ENCODE measurements around the gene TREH. TPM values are rescaled to one million over a fixed set of nuclear protein-coding genes. Genes with fewer than 3 reads are reported as not detected.
A peak's percentile ranks its signal among the peaks of the same experiment; 100 is the strongest.

The TREH gene
- total and polyA plus RNA-seq, 2 experiments from 2014 or later = 0.36 TPM; not detected in 1

DNA sequence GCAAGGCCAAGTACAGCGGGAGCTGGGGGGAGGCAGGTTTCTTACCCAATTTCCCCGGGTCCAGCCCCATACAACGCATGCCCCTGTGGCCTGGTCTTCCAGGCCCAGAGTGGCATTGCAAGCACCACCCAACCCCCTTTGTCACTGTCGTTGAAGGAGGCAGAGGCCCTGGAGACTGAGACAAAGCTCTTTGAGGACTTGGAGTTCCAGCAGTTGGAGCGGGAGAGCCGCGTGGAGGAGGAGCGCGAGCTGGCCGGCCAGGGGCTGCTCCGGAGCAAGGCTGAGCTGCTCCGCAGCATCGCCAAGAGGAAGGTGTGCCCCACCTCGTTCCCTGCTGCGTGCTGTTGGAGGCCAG, 44.2 kb downstream of the TREH start:
- Mint-ChIP-seq H3K4me1 (peaks cover 28% of the 10 kb centered on the region), H3K9me3 (no peaks in the 10 kb centered on the region), H3K36me3 (ENCODE audit: low read depth) (peaks cover 43% of the 10 kb centered on the region), H3K4me3 (peak overlapping the region; percentile 79), H3K27me3 (ENCODE audit: insufficient read depth, low read depth, poor library complexity) (peaks cover 28% of the 10 kb centered on the region), H3K27ac (peak overlapping the region; percentile 89)
- H3K36me3 ChIP-seq (ENCODE audit: insufficient read depth) = peaks cover 8% of the 10 kb centered on the region; the same call in 1 of the 2 replicates
- DNase-seq (ENCODE audit: low spot score) (no peak), ATAC-seq (peak; percentile 58)
- no peaks in the 10 kb centered on the region for H3K9me2 ChIP-seq (ENCODE audit: insufficient read depth)
- H2AFZ ChIP-seq = 0 out of 2 replicates have a peak overlapping the region, but pooled peaks have one; percentile 4
- H3K4me2 ChIP-seq = peak overlapping the region; percentile 96
- H3K4me3 ChIP-seq = peak overlapping the region; percentile 67
- peak overlapping the region; percentile 95 for H3K27ac ChIP-seq (ENCODE audit: low read depth)
- 0 out of 2 replicates have a peak, but pooled peaks cover 3% of the 10 kb centered on the region for H3K79me2 ChIP-seq (replicated peaks; ENCODE audit: insufficient read depth)
- peaks cover 7% of the 10 kb centered on the region for H4K20me1 ChIP-seq (replicated peaks; ENCODE audit: insufficient read depth)
- peaks cover 21% of the 10 kb centered on the region for H3F3A ChIP-seq (replicated peaks; ENCODE audit: low read depth)
- H3K27me3 ChIP-seq (ENCODE audit: insufficient read depth) = no peaks in the 10 kb centered on the region
- no peak for TF ChIP-seq EZH2phosphoT487 (IDR thresholded peaks at IDR 0.05; ENCODE audit: unreplicated experiment)
- no peak for TF ChIP-seq CREB1 (CRISPR knock-in tag; IDR thresholded peaks at IDR 0.05; ENCODE audit: low read depth)
- TF ChIP-seq ZNF114 (CRISPR knock-in tag; IDR thresholded peaks at IDR 0.05) = no peak
- TF ChIP-seq, protein P1, sequence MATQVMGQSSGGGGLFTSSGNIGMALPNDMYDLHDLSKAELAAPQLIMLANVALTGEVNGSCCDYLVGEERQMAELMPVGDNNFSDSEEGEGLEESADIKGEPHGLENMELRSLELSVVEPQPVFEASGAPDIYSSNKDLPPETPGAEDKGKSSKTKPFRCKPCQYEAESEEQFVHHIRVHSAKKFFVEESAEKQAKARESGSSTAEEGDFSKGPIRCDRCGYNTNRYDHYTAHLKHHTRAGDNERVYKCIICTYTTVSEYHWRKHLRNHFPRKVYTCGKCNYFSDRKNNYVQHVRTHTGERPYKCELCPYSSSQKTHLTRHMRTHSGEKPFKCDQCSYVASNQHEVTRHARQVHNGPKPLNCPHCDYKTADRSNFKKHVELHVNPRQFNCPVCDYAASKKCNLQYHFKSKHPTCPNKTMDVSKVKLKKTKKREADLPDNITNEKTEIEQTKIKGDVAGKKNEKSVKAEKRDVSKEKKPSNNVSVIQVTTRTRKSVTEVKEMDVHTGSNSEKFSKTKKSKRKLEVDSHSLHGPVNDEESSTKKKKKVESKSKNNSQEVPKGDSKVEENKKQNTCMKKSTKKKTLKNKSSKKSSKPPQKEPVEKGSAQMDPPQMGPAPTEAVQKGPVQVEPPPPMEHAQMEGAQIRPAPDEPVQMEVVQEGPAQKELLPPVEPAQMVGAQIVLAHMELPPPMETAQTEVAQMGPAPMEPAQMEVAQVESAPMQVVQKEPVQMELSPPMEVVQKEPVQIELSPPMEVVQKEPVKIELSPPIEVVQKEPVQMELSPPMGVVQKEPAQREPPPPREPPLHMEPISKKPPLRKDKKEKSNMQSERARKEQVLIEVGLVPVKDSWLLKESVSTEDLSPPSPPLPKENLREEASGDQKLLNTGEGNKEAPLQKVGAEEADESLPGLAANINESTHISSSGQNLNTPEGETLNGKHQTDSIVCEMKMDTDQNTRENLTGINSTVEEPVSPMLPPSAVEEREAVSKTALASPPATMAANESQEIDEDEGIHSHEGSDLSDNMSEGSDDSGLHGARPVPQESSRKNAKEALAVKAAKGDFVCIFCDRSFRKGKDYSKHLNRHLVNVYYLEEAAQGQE (IDR thresholded peaks at IDR 0.05; ENCODE audit: unreplicated experiment) = no peak
- TF ChIP-seq, protein P2, sequence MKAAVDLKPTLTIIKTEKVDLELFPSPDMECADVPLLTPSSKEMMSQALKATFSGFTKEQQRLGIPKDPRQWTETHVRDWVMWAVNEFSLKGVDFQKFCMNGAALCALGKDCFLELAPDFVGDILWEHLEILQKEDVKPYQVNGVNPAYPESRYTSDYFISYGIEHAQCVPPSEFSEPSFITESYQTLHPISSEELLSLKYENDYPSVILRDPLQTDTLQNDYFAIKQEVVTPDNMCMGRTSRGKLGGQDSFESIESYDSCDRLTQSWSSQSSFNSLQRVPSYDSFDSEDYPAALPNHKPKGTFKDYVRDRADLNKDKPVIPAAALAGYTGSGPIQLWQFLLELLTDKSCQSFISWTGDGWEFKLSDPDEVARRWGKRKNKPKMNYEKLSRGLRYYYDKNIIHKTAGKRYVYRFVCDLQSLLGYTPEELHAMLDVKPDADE (IDR thresholded peaks at IDR 0.05) = no peak
- TF ChIP-seq, protein P3, sequence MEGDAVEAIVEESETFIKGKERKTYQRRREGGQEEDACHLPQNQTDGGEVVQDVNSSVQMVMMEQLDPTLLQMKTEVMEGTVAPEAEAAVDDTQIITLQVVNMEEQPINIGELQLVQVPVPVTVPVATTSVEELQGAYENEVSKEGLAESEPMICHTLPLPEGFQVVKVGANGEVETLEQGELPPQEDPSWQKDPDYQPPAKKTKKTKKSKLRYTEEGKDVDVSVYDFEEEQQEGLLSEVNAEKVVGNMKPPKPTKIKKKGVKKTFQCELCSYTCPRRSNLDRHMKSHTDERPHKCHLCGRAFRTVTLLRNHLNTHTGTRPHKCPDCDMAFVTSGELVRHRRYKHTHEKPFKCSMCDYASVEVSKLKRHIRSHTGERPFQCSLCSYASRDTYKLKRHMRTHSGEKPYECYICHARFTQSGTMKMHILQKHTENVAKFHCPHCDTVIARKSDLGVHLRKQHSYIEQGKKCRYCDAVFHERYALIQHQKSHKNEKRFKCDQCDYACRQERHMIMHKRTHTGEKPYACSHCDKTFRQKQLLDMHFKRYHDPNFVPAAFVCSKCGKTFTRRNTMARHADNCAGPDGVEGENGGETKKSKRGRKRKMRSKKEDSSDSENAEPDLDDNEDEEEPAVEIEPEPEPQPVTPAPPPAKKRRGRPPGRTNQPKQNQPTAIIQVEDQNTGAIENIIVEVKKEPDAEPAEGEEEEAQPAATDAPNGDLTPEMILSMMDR (conservative IDR thresholded peaks at IDR 0.05; ENCODE audit: low read depth in 2 of 2) = no peak
- TF ChIP-seq, protein P4, sequence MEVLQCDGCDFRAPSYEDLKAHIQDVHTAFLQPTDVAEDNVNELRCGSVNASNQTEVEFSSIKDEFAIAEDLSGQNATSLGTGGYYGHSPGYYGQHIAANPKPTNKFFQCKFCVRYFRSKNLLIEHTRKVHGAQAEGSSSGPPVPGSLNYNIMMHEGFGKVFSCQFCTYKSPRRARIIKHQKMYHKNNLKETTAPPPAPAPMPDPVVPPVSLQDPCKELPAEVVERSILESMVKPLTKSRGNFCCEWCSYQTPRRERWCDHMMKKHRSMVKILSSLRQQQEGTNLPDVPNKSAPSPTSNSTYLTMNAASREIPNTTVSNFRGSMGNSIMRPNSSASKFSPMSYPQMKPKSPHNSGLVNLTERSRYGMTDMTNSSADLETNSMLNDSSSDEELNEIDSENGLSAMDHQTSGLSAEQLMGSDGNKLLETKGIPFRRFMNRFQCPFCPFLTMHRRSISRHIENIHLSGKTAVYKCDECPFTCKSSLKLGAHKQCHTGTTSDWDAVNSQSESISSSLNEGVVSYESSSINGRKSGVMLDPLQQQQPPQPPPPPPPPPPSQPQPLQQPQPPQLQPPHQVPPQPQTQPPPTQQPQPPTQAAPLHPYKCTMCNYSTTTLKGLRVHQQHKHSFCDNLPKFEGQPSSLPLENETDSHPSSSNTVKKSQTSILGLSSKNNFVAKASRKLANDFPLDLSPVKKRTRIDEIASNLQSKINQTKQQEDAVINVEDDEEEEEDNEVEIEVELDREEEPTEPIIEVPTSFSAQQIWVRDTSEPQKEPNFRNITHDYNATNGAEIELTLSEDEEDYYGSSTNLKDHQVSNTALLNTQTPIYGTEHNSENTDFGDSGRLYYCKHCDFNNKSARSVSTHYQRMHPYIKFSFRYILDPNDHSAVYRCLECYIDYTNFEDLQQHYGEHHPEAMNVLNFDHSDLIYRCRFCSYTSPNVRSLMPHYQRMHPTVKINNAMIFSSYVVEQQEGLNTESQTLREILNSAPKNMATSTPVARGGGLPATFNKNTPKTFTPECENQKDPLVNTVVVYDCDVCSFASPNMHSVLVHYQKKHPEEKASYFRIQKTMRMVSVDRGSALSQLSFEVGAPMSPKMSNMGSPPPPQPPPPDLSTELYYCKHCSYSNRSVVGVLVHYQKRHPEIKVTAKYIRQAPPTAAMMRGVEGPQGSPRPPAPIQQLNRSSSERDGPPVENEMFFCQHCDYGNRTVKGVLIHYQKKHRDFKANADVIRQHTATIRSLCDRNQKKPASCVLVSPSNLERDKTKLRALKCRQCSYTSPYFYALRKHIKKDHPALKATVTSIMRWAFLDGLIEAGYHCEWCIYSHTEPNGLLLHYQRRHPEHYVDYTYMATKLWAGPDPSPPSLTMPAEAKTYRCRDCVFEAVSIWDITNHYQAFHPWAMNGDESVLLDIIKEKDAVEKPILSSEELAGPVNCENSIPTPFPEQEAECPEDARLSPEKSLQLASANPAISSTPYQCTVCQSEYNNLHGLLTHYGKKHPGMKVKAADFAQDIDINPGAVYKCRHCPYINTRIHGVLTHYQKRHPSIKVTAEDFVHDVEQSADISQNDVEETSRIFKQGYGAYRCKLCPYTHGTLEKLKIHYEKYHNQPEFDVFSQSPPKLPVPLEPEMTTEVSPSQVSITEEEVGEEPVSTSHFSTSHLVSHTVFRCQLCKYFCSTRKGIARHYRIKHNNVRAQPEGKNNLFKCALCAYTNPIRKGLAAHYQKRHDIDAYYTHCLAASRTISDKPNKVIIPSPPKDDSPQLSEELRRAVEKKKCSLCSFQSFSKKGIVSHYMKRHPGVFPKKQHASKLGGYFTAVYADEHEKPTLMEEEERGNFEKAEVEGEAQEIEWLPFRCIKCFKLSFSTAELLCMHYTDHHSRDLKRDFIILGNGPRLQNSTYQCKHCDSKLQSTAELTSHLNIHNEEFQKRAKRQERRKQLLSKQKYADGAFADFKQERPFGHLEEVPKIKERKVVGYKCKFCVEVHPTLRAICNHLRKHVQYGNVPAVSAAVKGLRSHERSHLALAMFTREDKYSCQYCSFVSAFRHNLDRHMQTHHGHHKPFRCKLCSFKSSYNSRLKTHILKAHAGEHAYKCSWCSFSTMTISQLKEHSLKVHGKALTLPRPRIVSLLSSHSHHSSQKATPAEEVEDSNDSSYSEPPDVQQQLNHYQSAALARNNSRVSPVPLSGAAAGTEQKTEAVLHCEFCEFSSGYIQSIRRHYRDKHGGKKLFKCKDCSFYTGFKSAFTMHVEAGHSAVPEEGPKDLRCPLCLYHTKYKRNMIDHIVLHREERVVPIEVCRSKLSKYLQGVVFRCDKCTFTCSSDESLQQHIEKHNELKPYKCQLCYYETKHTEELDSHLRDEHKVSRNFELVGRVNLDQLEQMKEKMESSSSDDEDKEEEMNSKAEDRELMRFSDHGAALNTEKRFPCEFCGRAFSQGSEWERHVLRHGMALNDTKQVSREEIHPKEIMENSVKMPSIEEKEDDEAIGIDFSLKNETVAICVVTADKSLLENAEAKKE (CRISPR knock-in tag; IDR thresholded peaks at IDR 0.05) = no peak
- no peak for TF ChIP-seq NANOG (IDR thresholded peaks at IDR 0.05; ENCODE audit: borderline replicate concordance)
- TF ChIP-seq ZNF331 (CRISPR knock-in tag; IDR thresholded peaks at IDR 0.05; ENCODE audit: low read depth) = no peak
- no peak for TF ChIP-seq EZH2 (IDR thresholded peaks at IDR 0.05; ENCODE audit: low read depth, unreplicated experiment)
- no peak for TF ChIP-seq POLR2AphosphoS5 (IDR thresholded peaks at IDR 0.05; ENCODE audit: low read depth)
- TF ChIP-seq STAT1 (IDR thresholded peaks at IDR 0.05; ENCODE audit: unreplicated experiment) = no peak
- TF ChIP-seq JUNB (IDR thresholded peaks at IDR 0.05; ENCODE audit: unreplicated experiment) = no peak
- H3K4me1 ChIP-seq (ENCODE audit: insufficient read depth) = peaks cover 22% of the 10 kb centered on the region
